ENCODE data around the gene NSUN2. TPM values are rescaled to one million over a fixed set of nuclear protein-coding genes. Genes with fewer than 3 reads are reported as not detected.
A peak's percentile ranks its signal among the peaks of the same experiment; 100 is the strongest.

Gene NSUN2
- total and polyA plus RNA-seq, 9 donors: 33.2 to 50.2 (median 38.1) TPM

DNA sequence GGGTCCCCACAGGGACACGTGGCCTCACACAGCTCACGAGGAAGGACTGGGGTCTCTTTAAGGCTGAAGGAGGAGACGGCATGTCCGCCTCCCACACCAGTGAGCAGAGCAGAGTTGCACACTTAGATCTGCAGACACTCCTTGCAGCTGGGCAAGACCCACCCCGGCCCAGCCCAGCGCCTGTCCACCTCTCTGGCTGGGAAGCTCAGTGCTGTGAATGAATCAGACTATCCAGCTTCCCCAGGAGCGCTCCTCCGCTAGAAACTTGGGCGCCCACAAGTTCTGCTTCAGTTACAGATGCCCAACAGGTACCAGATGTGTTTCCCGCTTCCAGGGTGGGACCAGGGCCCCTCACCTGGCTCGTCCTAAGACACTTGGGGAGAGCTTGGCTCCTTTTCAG lies 78.9 kb downstream of the NSUN2 start:
- WGBS (ENCODE audit: insufficient coverage): 67% methylated on average over 11 of the region's 11 CpGs
- Histone ChIP-seq H3K9me3 (replicated peaks; ENCODE audit: control insufficient read depth, low read depth, low read length) (no peaks in the 10 kb centered on the region), H3K4me1 (ENCODE audit: control insufficient read depth, insufficient read depth, low read length) (no peaks in the 10 kb centered on the region), H3K4me3 (ENCODE audit: low read length) (no peak overlapping the region), H3K36me3 (ENCODE audit: control insufficient read depth, insufficient read depth, low read length) (no peaks in the 10 kb centered on the region), H3K27me3 (ENCODE audit: control insufficient read depth, insufficient read depth, low read length) (no peaks in the 10 kb centered on the region), H3K27ac (ENCODE audit: low read length) (no peak overlapping the region)
- DNase-seq: no peak

DNA sequence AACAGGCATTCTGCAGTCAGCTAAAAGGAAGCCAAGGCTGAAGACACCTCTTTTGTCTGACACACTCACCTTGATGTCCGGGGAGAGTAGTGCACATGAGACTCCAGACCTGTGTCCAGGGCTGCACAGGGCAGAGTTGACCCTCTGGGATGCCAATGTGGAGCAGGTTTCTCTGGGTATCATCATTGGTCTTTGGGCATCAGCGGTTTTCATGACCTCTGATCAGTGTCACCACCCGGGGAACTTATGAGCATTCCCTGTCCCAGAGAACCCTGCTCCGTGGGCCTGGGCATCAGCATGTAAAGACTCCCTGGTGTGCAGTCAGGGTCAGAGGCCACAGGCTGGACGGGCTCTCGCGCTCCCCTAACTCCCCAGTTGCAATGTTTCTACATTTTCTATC lies 80.2 kb downstream of the NSUN2 start:
- Histone ChIP-seq H3K9me3 (replicated peaks; ENCODE audit: control insufficient read depth, low read depth, low read length) (no peaks in the 10 kb centered on the region), H3K4me1 (ENCODE audit: control insufficient read depth, insufficient read depth, low read length) (no peaks in the 10 kb centered on the region), H3K36me3 (ENCODE audit: control insufficient read depth, insufficient read depth, low read length) (no peaks in the 10 kb centered on the region), H3K27me3 (ENCODE audit: control insufficient read depth, insufficient read depth, low read length) (no peaks in the 10 kb centered on the region), H3K27ac (ENCODE audit: low read length) (no peak overlapping the region), H3K4me3 (ENCODE audit: low read length) (no peak overlapping the region)
- WGBS (ENCODE audit: insufficient coverage): 81% methylated on average over 7 of the region's 7 CpGs
- DNase-seq: no peak

DNA sequence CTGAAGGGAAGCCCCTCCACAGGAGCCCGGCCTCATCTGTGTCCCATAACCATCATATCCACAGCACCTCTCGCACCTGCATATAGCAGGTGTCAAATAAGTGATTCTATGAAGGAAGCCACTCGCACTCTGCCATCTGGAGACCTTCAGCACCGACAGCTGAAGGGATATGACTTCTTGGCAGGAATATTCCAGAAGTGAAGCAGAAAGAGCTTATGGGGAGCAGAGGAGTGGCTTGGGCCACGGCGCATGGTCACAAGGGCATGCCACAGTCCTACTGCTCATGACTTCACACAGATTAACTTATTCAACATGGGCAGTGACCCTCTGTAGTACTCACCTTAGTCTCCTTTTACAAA lies 80.9 kb downstream of the NSUN2 start:
- Histone ChIP-seq H3K9me3 (replicated peaks; ENCODE audit: control insufficient read depth, low read depth, low read length) (no peaks in the 10 kb centered on the region), H3K4me3 (ENCODE audit: low read length) (no peak overlapping the region), H3K27me3 (ENCODE audit: control insufficient read depth, insufficient read depth, low read length) (no peaks in the 10 kb centered on the region), H3K27ac (ENCODE audit: low read length) (no peak overlapping the region), H3K4me1 (ENCODE audit: control insufficient read depth, insufficient read depth, low read length) (no peaks in the 10 kb centered on the region), H3K36me3 (ENCODE audit: control insufficient read depth, insufficient read depth, low read length) (no peaks in the 10 kb centered on the region)
- DNase-seq: no peak
- WGBS (ENCODE audit: insufficient coverage): 71% methylated on average over 2 of the region's 6 CpGs

DNA sequence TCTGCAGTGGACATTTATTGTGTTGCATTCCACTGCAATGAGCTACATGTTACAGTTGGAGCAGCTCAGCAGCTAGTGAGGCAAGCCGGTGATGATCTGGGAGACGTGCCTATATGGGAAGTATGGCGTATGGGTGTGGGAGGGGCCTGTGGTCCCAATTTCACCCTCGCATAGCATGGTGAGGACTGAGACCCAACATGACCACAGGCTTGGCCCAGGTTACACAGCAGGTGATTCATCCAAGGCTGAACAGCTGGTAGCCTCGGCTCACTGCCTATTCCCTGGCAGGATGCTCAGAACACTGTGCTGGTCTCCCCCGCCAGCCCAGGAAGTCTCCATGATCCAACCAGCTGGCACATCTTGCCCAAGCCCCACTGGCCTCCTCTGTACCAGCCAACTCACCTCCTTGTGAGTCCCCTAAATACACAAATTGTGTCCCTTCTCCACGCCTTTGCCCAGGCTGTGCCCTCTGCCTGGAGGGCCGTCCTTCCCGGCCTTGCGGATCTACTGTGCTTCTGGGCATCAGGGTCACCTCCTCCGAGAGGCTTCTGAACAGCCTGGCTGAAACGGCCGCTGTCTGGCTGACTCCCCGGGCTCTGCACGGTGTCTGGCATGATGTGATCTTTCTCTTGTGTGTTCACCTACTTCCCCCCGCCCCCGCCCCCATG lies 81.4 kb downstream of the NSUN2 start:
- no peaks in the 10 kb centered on the region for H3K4me1 ChIP-seq (ENCODE audit: control insufficient read depth, insufficient read depth, low read length)
- no peaks in the 10 kb centered on the region for H3K36me3 ChIP-seq (ENCODE audit: control insufficient read depth, insufficient read depth, low read length)
- no peak overlapping the region for H3K27ac ChIP-seq (ENCODE audit: low read length)
- H3K9me3 ChIP-seq (replicated peaks; ENCODE audit: control insufficient read depth, low read depth, low read length): no peaks in the 10 kb centered on the region
- 94% methylated on average over 10 of the region's 17 CpGs for WGBS (ENCODE audit: insufficient coverage)
- no peaks in the 10 kb centered on the region for H3K27me3 ChIP-seq (ENCODE audit: control insufficient read depth, insufficient read depth, low read length)
- H3K4me3 ChIP-seq (ENCODE audit: low read length): no peak overlapping the region
- DNase-seq: peak; percentile 45

DNA sequence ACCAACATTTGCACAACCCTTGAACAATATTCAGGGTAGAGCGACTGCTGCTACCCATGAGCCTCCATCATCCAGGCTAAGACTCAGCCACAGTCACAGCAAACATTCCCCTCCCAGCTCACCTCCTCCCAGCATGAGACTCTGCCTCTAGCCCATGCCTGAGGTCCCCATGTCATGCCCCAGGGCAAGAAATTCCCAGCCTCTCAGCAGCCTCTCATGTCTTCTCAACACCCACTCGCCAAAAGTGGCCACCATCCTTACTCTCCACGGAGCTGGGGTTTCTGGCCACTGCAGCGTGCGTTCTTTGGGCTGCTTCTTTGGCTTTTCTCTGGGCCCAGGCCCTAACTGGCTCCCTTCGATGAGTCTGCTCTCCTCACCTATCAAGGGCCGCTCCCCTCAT lies 82.2 kb downstream of the NSUN2 start:
- 91% methylated on average over 7 of the region's 7 CpGs for WGBS (ENCODE audit: insufficient coverage)
- Histone ChIP-seq H3K4me3 (ENCODE audit: low read length) (no peak overlapping the region), H3K27me3 (ENCODE audit: control insufficient read depth, insufficient read depth, low read length) (no peaks in the 10 kb centered on the region), H3K4me1 (ENCODE audit: control insufficient read depth, insufficient read depth, low read length) (no peaks in the 10 kb centered on the region), H3K36me3 (ENCODE audit: control insufficient read depth, insufficient read depth, low read length) (no peaks in the 10 kb centered on the region), H3K27ac (ENCODE audit: low read length) (no peak overlapping the region), H3K9me3 (replicated peaks; ENCODE audit: control insufficient read depth, low read depth, low read length) (no peaks in the 10 kb centered on the region)
- no peak for DNase-seq

Other genes starting within 250 kb of the NSUN2 start
- gene UBE2QL1, start 184.2 kb downstream of the NSUN2 start, total RNA-seq: 0.58 TPM
- gene UBE2QL1, start 184.2 kb downstream of the NSUN2 start, polyA plus RNA-seq (ENCODE audit: insufficient read depth in 1 of 8, insufficient read length in 8 of 8, low replicate concordance in 1 of 8): 1 to 10 TPM in 6 of 8 donors, under 1 TPM in 2; 0.88 to 3.3 (median 1.8) TPM
- 7.9 TPM for gene SRD5A1, start 396 bp upstream of the NSUN2 start, total RNA-seq
- gene SRD5A1, start 396 bp upstream of the NSUN2 start, polyA plus RNA-seq (ENCODE audit: insufficient read depth in 1 of 8, insufficient read length in 8 of 8, low replicate concordance in 1 of 8): 10 to 100 TPM in 3 of 8 donors, 1 to 10 TPM in 5; 8.5 to 12.6 (median 9.7) TPM
- 9.0 TPM for gene TENT4A, start 80.4 kb upstream of the NSUN2 start, total RNA-seq
- gene TENT4A, start 80.4 kb upstream of the NSUN2 start, polyA plus RNA-seq (ENCODE audit: insufficient read depth in 1 of 8, insufficient read length in 8 of 8, low replicate concordance in 1 of 8): 10 to 100 TPM; 15.4 to 22.2 (median 17.2) TPM